K562 (cell line): Measurements from ENCODE around the gene POLR1D. TPM values are rescaled to one million over a fixed set of nuclear protein-coding genes. Genes with fewer than 3 reads are reported as not detected.

ENCODE experiments used
- ATAC-seq: fragments of 200-7000 bp; cut with Tn5 transposase; 3 replicates; pipeline ENCODE4 v1.9.1; 2020; ENCODE audit warnings: moderate library complexity
- BruUV-seq: library from RNA; stranded (reverse); fragments of 400-500 nt; replicated peaks from 2 replicates; lab custom pipeline; 2021; lab: Mats Ljungman, UMichigan
- CTCF ChIA-PET: fragments of 300-600 bp; formaldehyde crosslinking; extraction: SDS; loops from one replicate; lab custom pipeline; 2021; ENCODE audit warnings: low intra/inter-chr PET ratio; lab: Yijun Ruan, JAX
- POLR2A ChIA-PET: fragments of 300-600, 350-650 bp; sonication (Branson Sonifier 250); formaldehyde crosslinking; extraction: SDS; loops from one replicate; lab custom pipeline; 2021; ENCODE audit warnings: antibody characterized with exemption, inconsistent platforms; lab: Yijun Ruan, JAX
- DNase-seq, 4 experiments: peaks; one replicate each; pipeline versions ENCODE4 v3.0.0 to v3.0.0-alpha.2; 2011 to 2018; ENCODE audit warnings: low spot score in 3 of 4, mixed read lengths in 3 of 4; ENCODE audit errors: extremely low read depth in 1 of 4
- FAIRE-seq: peaks from 2 replicates; lab custom pipeline; 2011; peaks lifted over from hg19 to GRCh38; lab: Jason Lieb, UNC
- H2AFZ ChIP-seq: 2 replicates; pipeline ENCODE4 v1.6.0; 2011; ENCODE audit warnings: low read depth, low read length, control low read depth, inconsistent platforms
- H3K27ac ChIP-seq: fragments of 200-600 bp; 3 replicates; pipeline ENCODE4 v1.8.0; 2011; ENCODE audit warnings: low read depth, mild to moderate bottlenecking, control low read depth, inconsistent platforms, low read length, moderate library complexity, mixed read lengths; ENCODE audit errors: extremely low read depth
- H3K27me3 ChIP-seq, 2 experiments: fragments of 300-600 bp in 1 of 2; 2 replicates in 1 of 2; 3 replicates in 1 of 2; pipeline versions ENCODE4 v1.6.0 to v1.8.0; 2011; ENCODE audit warnings: inconsistent platforms in 2 of 2, low read length in 2 of 2, mild to moderate bottlenecking in 1 of 2, mixed read lengths in 1 of 2, moderate library complexity in 1 of 2; ENCODE audit not compliant: control insufficient read depth in 2 of 2, insufficient read depth in 2 of 2
- H3K36me3 ChIP-seq: fragments of 300-600 bp; 3 replicates; pipeline ENCODE4 v1.8.0; 2011; ENCODE audit warnings: mild to moderate bottlenecking, low read length, inconsistent platforms; ENCODE audit not compliant: control insufficient read depth, insufficient read depth
- H3K4me1 ChIP-seq, 2 experiments: fragments of 200-600 bp in 1 of 2; replicated peaks in 1 of 2; 2 replicates in 1 of 2; 3 replicates in 1 of 2; pipeline versions ENCODE4 v1.5.1 to v1.8.0; 2011; ENCODE audit warnings: inconsistent platforms in 2 of 2, low read length in 2 of 2, mild to moderate bottlenecking in 1 of 2, mixed read lengths in 1 of 2, moderate library complexity in 1 of 2; ENCODE audit not compliant: control insufficient read depth in 2 of 2, insufficient read depth in 2 of 2
- H3K4me2 ChIP-seq: 2 replicates; pipeline ENCODE4 v1.6.1; 2011; ENCODE audit warnings: low read length, control low read depth, inconsistent platforms, mixed read lengths; ENCODE audit not compliant: insufficient read depth
- H3K4me3 ChIP-seq: fragments of 200-600 bp; sonication (generic), shearing (Covaris generic); 2 replicates; pipeline ENCODE4 v1.5.1; 2016; ENCODE audit warnings: control low read depth, inconsistent platforms
- H3K79me2 ChIP-seq: fragments of 200-600 bp; 3 replicates; pipeline ENCODE4 v1.8.0; 2011; ENCODE audit warnings: low read length, inconsistent platforms; ENCODE audit not compliant: control insufficient read depth, insufficient read depth
- H3K9ac ChIP-seq, 2 experiments: 2 replicates each; pipeline versions ENCODE4 v1.6.0 to v1.6.1; 2011; ENCODE audit warnings: low read depth in 2 of 2, low read length in 2 of 2, control low read depth in 1 of 2, inconsistent platforms in 1 of 2, mild to moderate bottlenecking in 1 of 2, mixed read lengths in 1 of 2; ENCODE audit not compliant: insufficient read depth in 1 of 2
- H3K9me1 ChIP-seq: one replicate; pipeline ENCODE4 v1.6.0; 2011; ENCODE audit warnings: inconsistent platforms, mild to moderate bottlenecking, low read length, moderate library complexity; ENCODE audit not compliant: control insufficient read depth, insufficient read depth
- H3K9me3 ChIP-seq: replicated peaks from 2 replicates; pipeline ENCODE4 v1.5.1; 2011; ENCODE audit warnings: low read depth, low read length, inconsistent platforms; ENCODE audit not compliant: control insufficient read depth, insufficient read depth
- H4K20me1 ChIP-seq: replicated peaks from 2 replicates; pipeline ENCODE4 v1.6.1; 2011; ENCODE audit warnings: low read length, inconsistent platforms, mixed read lengths; ENCODE audit not compliant: control insufficient read depth, insufficient read depth
- CSDE1 ChIP-seq, 2 experiments: fragments of 450-650 bp; IDR thresholded peaks; 2 replicates each; pipeline ENCODE4 v1.6.1; 2016; ENCODE audit warnings: mild to moderate bottlenecking in 1 of 2
- ETV6 ChIP-seq, 3 experiments: fragments of 150-350 bp in 1 of 3; sonication (generic) in 1 of 3; formaldehyde crosslinking in 1 of 3; IDR thresholded peaks; 2 replicates each; pipeline versions ENCODE4 v1.6.1 to v1.8.0; 2014 to 2022; ENCODE audit warnings: borderline replicate concordance in 2 of 3, low read depth in 2 of 3, antibody characterized with exemption in 1 of 3, low read length in 1 of 3, mild to moderate bottlenecking in 1 of 3, missing genetic modification reagents in 1 of 3
- HEY1 ChIP-seq: fragments of 250-450 bp; sonication (Bioruptor Pico); IDR thresholded peaks from 2 replicates; pipeline ENCODE4 v1.5.0; 2020; ENCODE audit warnings: mild to moderate bottlenecking, moderate library complexity, borderline replicate concordance
- JUN ChIP-seq, 2 experiments: sonication (generic) in 1 of 2; formaldehyde crosslinking in 1 of 2; IDR thresholded peaks; 2 replicates each; pipeline versions ENCODE4 v1.6.1 to v1.8.0; 2012 to 2022; ENCODE audit warnings: borderline replicate concordance in 2 of 2, mild to moderate bottlenecking in 2 of 2, improper control_type of control experiment in 1 of 2, low read depth in 1 of 2, low read length in 1 of 2, missing genetic modification reagents in 1 of 2
- MBD2 ChIP-seq: sonication (generic); IDR thresholded peaks from 2 replicates; pipeline ENCODE4 v1.6.1; 2016; ENCODE audit warnings: low read depth, borderline replicate concordance
- MTA1 ChIP-seq: fragments of 450-650 bp; IDR thresholded peaks from 2 replicates; pipeline ENCODE4 v1.6.1; 2017; ENCODE audit warnings: borderline replicate concordance
- NRF1 ChIP-seq, 2 experiments: fragments of 450-650 bp; IDR thresholded peaks in 1 of 2; conservative IDR thresholded peaks in 1 of 2; 2 replicates each; pipeline ENCODE4 v1.6.1; 2014; ENCODE audit warnings: mild to moderate bottlenecking in 2 of 2
- PCBP1 ChIP-seq: fragments of 200-400 bp; formaldehyde crosslinking; IDR thresholded peaks from 2 replicates; pipeline ENCODE4 v1.6.1; 2018; ENCODE audit warnings: mild to moderate bottlenecking, low read depth, low read length; ENCODE audit not compliant: poor library complexity, severe bottlenecking
- POLR3G ChIP-seq: IDR thresholded peaks from 2 replicates; pipeline ENCODE4 v1.6.1; 2011; ENCODE audit not compliant: insufficient read length, insufficient replicate concordance; ENCODE audit errors: extremely low read depth
- RBM14 ChIP-seq: fragments of 200-400 bp; formaldehyde crosslinking; IDR thresholded peaks from 2 replicates; pipeline ENCODE4 v1.6.1; 2018; ENCODE audit warnings: low read depth, mild to moderate bottlenecking, low read length, moderate library complexity, borderline replicate concordance; ENCODE audit not compliant: insufficient read depth
- SAP30 ChIP-seq: fragments of 200-600 bp; sonication (generic); IDR thresholded peaks from 2 replicates; pipeline ENCODE4 v1.6.1; 2012; ENCODE audit warnings: borderline replicate concordance, low read depth, mild to moderate bottlenecking, moderate library complexity, low read length, control low read depth, inconsistent platforms; ENCODE audit not compliant: insufficient read depth, poor library complexity, severe bottlenecking
- SIN3B ChIP-seq: fragments of 450-650 bp; IDR thresholded peaks from 2 replicates; pipeline ENCODE4 v1.6.1; 2017; ENCODE audit warnings: low read depth, mild to moderate bottlenecking, moderate library complexity
- U2AF1 ChIP-seq: fragments of 200-400 bp; formaldehyde crosslinking; optimal IDR thresholded peaks from 2 replicates; pipeline ENCODE3; 2017; ENCODE audit warnings: mild to moderate bottlenecking, low read depth, low read length, moderate library complexity
- ZKSCAN3 ChIP-seq: fragments of 250-450 bp; sonication (Bioruptor Pico); IDR thresholded peaks from 2 replicates; pipeline ENCODE4 v1.4.0; 2020
- ZNF766 ChIP-seq: fragments of 200-800 bp; sonication (Bioruptor generic); conservative IDR thresholded peaks from 2 replicates; pipeline ENCODE4 v1.6.1; 2016; ENCODE audit warnings: missing genetic modification characterization, missing compliant biosample characterization
- WGBS: fragments of 100-300 bp; shearing (Covaris generic); methylation state at CpG from one replicate; pipeline ENCODE4 v1.1.6; 2016; ENCODE audit warnings: low coverage, mixed read lengths; ENCODE audit not compliant: insufficient coverage; ENCODE audit errors: missing lambda C conversion rate; 5-methylcytosine and 5-hydroxymethylcytosine counted together
- in situ Hi-C: fragments of 300-500 bp; cut with MboI; formaldehyde crosslinking; loops from 4 replicates; pipeline ENCODE4 v1.15.0; 2018; ENCODE audit warnings: inconsistent platforms, mixed read lengths
- intact Hi-C: fragments of 100-400 bp; cut with micrococcal nuclease; formaldehyde crosslinking; loops from 2 replicates; pipeline ENCODE4 v1.14.2; 2022
- polyA plus RNA-seq, 8 experiments: library from polyadenylated mRNA; depleted of rRNA in 4 of 8; stranded (reverse) in 5 of 8; unstranded in 3 of 8; fragments of >200 nt; fragmentation: Nextera tagmentation in 2 of 8; fragmentation: Illumina TruSeq in 1 of 8; extraction: Ambion mirVana in 2 of 8; extraction: Trizol in 1 of 8; gene quantifications; 2 replicates each; pipeline versions ENCODE4 v1.2.1 to v1.2.3, GENCODE V29; 2011 to 2014; ENCODE audit warnings: inconsistent platforms in 1 of 8, missing spikeins in 1 of 8
- total RNA-seq, 7 experiments: library from RNA; depleted of rRNA in 6 of 7; stranded (reverse); fragments of >200 nt in 6 of 7; fragmentation: Illumina TruSeq in 2 of 7; extraction: Trizol in 2 of 7; gene quantifications; 2 replicates each; pipeline versions ENCODE4 v1.2.1 to v1.2.3, GENCODE V29; 2011 to 2021; ENCODE audit warnings: low replicate concordance in 1 of 7
- TF ChIP-seq, protein P1 (sequence below): fragments of 250-450 bp; sonication (Bioruptor Pico); IDR thresholded peaks from 2 replicates; pipeline ENCODE4 v1.8.0; 2021; ENCODE audit warnings: borderline replicate concordance, mild to moderate bottlenecking, moderate library complexity; ENCODE audit not compliant: poor library complexity, severe bottlenecking
- TF ChIP-seq, protein P2 (sequence below): sonication (generic); formaldehyde crosslinking; IDR thresholded peaks from 2 replicates; pipeline ENCODE4 v1.8.0; 2022; ENCODE audit warnings: mild to moderate bottlenecking, missing genetic modification reagents
- TF ChIP-seq, protein P3 (sequence below): fragments of 250-450 bp; sonication (Bioruptor Pico); IDR thresholded peaks from 2 replicates; pipeline ENCODE4 v1.5.0; 2022; ENCODE audit warnings: mild to moderate bottlenecking

The POLR1D gene
- total and polyA plus RNA-seq, 9 of the 15 experiments (the other 6 are each of a cell fraction or from before 2014, with no cell fraction given) = 107 to 188 (median 145) TPM

DNA sequence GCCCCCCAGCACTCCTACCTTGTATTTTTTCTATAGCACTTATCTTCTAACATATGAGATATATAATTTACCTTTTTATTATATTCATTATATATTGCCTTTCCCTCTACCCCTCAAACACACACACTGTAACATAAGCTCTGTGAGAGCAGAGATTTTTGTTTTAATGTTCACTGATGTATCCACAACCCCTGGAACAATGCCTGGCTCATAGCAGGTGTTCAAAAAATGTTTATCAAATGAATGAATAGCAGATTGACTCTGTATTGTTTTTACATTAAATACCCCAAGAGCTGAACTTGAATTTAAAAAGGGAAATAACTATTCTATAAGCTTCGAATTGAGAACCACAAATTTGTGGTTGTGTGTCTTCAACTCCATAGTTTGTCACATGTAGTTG, 11.0 kb downstream of the POLR1D start:
- Histone ChIP-seq H3K79me2 (peaks cover 11% of the 10 kb centered on the region; the same call in 2 of the 3 replicates), H3K36me3 (peaks cover 20% of the 10 kb centered on the region; the same call in 1 of the 3 replicates), H3K4me2 (no peak overlapping the region), H3K9me3 (no peaks in the 10 kb centered on the region), H3K4me1 (peaks cover 0 to 3% of the 10 kb centered on the region in 2 experiments; a peak in 2 of 5 replicates), H3K9me1 (peaks cover 5% of the 10 kb centered on the region), H4K20me1 (no peaks in the 10 kb centered on the region), H3K27ac (no peak overlapping the region), H3K4me3 (no peak overlapping the region), H2AFZ (no peak overlapping the region), H3K9ac (no peak overlapping the region), H3K27me3 (no peaks in the 10 kb centered on the region)
- in situ Hi-C loops = no loop called here
- no peak for TF ChIP-seq U2AF1
- TF ChIP-seq HEY1 = no peak
- no peak for TF ChIP-seq MTA1
- no peak for TF ChIP-seq RBM14
- no peak for TF ChIP-seq SAP30
- TF ChIP-seq, protein P1, sequence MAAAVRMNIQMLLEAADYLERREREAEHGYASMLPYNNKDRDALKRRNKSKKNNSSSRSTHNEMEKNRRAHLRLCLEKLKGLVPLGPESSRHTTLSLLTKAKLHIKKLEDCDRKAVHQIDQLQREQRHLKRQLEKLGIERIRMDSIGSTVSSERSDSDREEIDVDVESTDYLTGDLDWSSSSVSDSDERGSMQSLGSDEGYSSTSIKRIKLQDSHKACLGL (CRISPR knock-in tag) = no peak
- no peak for TF ChIP-seq POLR3G
- TF ChIP-seq ZKSCAN3 = no peak
- no peak for TF ChIP-seq ZNF766 (CRISPR knock-in tag)
- TF ChIP-seq, protein P2, sequence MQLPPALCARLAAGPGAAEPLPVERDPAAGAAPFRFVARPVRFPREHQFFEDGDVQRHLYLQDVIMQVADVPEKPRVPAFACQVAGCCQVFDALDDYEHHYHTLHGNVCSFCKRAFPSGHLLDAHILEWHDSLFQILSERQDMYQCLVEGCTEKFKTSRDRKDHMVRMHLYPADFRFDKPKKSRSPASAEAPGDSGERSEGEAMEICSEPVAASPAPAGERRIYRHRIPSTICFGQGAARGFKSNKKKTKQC = no peak
- TF ChIP-seq NRF1 (conservative IDR thresholded peaks at IDR 0.05 in 1 of 2, IDR thresholded peaks at IDR 0.05 in 1 of 2) = no peak
- no peak for TF ChIP-seq SIN3B
- TF ChIP-seq MBD2 = no peak
- no peak for TF ChIP-seq ETV6 (IDR thresholded peaks at IDR 0.05; ENCODE audit: borderline replicate concordance in 1 of 2, low read depth in 2 of 2, low read length in 1 of 2)
- TF ChIP-seq ETV6 (CRISPR knock-in tag; IDR thresholded peaks at IDR 0.05; ENCODE audit: borderline replicate concordance) = no peak
- TF ChIP-seq, protein P3, sequence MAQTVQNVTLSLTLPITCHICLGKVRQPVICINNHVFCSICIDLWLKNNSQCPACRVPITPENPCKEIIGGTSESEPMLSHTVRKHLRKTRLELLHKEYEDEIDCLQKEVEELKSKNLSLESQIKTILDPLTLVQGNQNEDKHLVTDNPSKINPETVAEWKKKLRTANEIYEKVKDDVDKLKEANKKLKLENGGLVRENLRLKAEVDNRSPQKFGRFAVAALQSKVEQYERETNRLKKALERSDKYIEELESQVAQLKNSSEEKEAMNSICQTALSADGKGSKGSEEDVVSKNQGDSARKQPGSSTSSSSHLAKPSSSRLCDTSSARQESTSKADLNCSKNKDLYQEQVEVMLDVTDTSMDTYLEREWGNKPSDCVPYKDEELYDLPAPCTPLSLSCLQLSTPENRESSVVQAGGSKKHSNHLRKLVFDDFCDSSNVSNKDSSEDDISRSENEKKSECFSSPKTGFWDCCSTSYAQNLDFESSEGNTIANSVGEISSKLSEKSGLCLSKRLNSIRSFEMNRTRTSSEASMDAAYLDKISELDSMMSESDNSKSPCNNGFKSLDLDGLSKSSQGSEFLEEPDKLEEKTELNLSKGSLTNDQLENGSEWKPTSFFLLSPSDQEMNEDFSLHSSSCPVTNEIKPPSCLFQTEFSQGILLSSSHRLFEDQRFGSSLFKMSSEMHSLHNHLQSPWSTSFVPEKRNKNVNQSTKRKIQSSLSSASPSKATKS (CRISPR knock-in tag) = no peak
- no peak for TF ChIP-seq JUN (IDR thresholded peaks at IDR 0.05; ENCODE audit: borderline replicate concordance, low read depth, low read length)
- no peak for TF ChIP-seq JUN (CRISPR knock-in tag; IDR thresholded peaks at IDR 0.05; ENCODE audit: borderline replicate concordance)
- TF ChIP-seq PCBP1 = no peak
- TF ChIP-seq CSDE1 (IDR thresholded peaks at IDR 0.05) = no peak
- FAIRE-seq (no peak), ATAC-seq (no peak), DNase-seq (no peak)
- ChIA-PET POLR2A (interaction anchor here (1.0 to 1.8 kb wide), 3 partner anchors 8 to 12 kb away, joined by 3 to 4 read pairs (median 3); partner anchors contain the start of gene LNX2), CTCF (no interaction called here)
- BruUV-seq = no TSS peak
- intact Hi-C loops = no loop called here
- 100% methylated on average over 1 of the region's 1 CpG for WGBS
